LoVo (cell line): ENCODE results near the gene TOPBP1.
"Not testable (repeated sequence)": the region's sequence is repeated elsewhere in the genome, so short reads cannot be mapped to it uniquely, and the experiment has no call there.

ENCODE experiments used
- DNase-seq: peaks from one replicate; pipeline ENCODE4 v3.0.0-alpha.2; 2016; ENCODE audit warnings: low spot score

Gene TOPBP1

DNA sequence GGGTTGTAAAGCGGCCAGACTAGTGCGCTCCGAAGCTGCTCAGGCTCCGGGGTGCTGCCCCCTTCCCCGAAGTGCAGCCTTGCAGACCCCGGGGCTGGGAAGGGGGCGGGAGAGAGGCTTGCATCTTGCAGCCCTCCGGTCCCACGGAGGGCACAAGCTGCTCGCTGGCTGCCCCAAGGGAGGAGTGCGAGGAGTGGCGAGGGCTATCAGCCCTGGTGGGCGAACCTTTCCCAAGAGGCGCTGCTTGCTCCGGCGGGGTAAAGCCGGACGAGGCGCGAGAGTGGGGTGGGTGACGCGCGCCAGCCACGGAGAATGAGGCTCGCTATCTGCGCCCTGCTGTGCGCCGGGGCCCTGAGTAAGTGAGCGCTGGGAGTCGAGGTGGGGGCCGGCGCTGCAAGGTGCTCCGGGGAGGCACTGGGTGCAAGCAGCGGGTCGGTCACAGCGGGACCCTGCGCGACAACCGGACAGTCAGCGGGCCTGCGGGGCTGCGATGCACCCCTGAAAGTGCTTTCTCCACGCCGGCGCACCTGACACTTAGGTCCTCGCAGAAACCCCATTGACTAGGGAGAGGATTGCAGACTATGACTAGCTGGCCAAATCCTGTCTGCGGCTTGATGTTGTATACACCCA lies 12.7 kb upstream of the TOPBP1 start:
- DNase-seq: no peak

DNA sequence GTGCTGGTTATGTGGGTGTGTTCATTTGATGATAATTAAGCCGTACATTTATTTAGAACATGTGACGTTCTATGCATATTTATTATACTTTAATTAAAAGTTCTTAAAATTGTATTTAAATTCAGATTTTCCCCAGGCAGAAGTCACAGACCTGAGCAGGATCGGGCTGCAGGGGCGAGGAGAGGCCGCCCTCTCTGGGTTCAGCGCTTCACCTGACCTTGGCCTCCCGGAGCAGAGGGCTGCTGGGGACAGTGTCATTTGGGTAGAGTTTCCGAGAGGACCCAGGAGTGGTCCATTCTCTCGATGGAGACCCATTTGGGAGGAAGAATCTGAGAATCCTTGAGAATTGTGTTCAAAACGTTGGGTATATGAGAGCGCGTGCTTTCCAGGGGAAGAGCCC lies 12.0 kb upstream of the TOPBP1 start:
- no peak for DNase-seq

DNA sequence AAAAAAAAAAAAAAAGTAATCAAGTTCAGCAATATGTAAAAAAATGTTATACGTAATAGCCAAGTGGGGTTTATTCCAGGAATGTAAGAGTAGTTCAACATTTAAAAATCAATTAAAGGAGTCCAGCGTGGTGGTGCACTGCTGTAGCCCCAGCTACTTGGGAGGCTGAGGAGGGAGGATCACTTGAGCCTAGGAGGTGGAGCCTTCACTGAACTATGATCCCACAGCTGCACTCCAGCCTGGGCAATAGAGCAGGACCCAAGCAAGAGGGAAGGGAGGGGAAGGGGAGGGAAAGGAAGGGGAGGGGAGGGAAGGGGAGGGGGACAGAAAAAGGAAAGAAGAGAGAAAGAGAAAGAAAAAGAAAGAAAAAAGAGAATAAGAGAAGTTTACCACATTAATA lies 10.7 kb upstream of the TOPBP1 start:
- DNase-seq: no peak

DNA sequence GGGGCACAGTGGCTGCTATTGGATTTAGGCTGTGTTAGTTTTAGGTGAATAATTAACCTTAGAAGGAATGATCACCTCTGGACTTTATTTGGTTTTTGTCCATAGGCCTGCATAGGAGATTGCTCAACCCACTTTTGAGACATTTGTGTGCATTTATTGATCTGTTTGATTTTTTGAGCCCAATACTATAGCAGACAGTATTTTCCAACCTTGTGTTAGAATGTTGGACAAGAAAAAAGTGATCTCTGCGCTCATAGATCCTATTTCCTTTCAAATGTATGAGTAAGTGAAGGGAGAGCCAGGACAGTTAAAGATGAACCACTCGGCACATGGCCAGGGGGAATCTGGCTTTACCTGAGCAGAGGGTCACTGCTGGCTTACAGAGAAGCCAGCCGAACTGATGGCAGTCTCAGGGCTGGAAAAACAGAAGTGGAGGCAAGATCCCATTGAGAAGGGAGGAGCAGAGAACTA lies 8.8 kb upstream of the TOPBP1 start:
- no peak for DNase-seq

DNA sequence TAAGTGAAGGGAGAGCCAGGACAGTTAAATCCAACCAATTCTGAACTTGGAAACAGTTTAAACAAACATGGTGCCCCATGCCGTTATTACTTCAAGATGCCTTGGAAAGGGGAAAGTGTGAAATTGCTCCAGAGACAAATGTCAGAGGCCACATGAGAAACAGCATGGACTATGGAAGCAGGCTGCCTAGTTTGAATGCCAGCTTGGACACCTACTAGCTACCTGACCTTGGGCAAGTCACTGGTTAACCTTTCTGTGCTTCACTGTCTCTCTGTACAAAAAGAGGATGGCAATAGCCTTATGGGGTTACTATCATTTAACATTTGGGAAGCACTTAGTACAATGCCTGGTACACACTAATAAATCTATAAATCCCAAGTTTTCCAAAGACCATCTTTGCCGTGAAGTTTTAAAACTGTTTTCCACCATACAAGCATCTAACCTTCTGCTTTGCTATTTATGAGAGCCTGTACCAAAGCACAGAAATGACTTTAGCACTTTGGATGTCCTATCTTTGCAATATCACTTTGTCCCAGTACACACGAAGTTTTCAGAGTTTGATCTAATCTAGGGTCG lies 8.3 kb upstream of the TOPBP1 start:
- DNase-seq: no peak

DNA sequence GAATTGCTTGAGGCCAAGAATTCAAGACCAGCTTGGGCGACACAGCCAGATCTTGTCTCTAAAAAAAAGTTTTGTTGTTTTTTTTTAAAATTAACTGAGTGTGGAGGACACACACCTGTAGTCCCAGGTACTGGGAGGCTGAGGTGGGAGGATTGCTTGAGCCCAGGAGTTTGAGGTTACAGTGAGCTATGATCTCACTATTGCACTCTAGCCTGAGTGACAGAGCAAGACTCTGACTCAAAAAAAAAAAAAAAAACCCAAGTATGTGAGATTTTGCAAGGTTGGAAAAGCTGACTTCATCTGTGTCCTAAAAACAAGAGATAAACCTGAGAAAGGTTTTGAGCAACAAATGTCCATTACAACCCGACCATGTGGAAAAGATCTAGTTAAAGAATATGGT lies 5.4 kb upstream of the TOPBP1 start:
- no peak for DNase-seq

DNA sequence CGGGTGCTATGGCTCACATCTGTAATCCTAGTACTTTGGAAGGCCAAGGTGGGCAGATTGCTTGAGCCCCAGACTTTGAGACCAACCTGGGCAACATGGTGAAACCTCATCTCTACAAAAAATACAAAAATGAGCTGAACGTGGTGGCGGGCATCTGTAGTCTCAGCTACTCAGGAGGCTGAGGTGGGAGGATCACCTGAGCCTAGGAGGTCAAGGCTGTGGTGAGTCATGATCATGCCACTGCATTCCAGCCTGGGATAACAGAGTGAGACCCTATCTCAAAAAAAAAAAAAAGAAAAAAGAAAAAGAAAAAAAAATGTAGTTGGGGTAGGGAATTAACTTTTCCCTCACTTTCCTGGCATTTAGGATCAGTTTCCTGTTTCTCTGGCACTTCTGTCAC lies 3.4 kb upstream of the TOPBP1 start:
- DNase-seq: not testable (repeated sequence)

DNA sequence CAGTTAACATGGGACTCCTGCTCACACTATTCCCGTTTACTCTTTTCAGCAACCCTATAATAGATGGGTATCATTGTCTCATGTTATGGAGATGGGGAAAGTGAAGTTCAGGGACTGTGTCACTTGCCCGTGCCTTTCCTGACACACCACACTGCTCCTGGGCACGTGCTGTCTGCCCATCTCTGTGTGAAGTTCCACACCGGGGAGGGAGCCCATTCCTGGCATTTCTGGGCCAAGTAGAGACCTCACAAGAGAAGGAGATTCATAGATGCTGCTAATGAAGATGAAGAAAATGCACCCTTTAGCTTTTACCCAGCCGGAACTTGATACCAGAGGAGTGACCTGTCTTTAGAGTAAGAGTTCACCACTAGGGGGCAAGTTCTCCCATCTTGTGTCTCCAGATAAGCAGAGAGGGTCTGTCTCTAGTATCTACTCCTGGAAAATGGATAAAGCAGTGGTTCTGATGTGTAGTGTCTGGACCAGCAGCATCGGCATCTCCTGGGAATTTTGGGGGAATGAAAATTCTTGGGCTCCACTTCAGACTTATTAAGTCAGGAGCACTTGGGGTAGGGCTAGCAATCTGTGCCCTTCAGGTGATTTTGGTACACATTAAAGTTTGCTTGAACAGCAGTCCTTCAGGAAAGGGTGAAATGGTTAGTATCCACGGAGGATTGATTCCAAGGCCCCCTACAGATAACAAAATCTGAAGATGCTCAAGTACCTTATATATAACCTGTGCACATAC lies 2.0 kb upstream of the TOPBP1 start:
- DNase-seq: peak; percentile 57

DNA sequence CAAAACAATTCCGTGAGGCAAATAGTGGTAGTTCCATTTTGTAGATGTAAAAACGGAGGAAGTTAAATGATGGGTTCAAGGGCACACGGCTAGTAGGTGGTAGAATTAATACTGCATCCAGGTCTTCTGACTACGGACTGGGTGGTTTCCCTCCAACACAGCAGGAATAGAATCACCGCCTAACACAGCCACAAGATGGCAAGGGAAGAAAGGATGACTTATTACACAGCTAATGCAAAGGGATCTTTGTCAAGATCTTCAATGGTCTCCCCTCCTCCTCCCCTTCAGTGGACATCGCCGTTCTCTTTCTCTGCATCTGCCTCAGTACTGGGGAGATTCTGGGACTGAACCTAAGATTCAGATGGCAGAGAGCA lies 524 bp upstream of the TOPBP1 start:
- DNase-seq: peak; percentile 30

DNA sequence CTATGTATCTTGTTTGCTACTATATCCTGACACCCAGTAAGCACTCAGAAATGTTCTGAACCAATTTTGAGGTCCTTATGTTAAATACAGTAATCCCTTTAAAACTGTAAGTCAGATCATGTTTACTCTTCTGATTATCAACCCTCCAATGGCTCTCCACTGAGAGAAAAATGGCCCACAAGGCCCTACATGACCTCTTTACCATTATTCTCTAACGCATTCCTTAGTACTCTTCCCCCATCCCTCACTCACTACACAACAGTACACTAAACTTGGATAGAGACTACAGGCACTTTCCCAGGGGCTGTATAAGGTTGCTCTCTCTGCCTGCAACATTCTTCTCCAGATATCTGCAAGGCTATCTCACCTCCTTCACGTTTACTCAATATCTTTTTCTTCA lies 1.9 kb downstream of the TOPBP1 start:
- DNase-seq: no peak

DNA sequence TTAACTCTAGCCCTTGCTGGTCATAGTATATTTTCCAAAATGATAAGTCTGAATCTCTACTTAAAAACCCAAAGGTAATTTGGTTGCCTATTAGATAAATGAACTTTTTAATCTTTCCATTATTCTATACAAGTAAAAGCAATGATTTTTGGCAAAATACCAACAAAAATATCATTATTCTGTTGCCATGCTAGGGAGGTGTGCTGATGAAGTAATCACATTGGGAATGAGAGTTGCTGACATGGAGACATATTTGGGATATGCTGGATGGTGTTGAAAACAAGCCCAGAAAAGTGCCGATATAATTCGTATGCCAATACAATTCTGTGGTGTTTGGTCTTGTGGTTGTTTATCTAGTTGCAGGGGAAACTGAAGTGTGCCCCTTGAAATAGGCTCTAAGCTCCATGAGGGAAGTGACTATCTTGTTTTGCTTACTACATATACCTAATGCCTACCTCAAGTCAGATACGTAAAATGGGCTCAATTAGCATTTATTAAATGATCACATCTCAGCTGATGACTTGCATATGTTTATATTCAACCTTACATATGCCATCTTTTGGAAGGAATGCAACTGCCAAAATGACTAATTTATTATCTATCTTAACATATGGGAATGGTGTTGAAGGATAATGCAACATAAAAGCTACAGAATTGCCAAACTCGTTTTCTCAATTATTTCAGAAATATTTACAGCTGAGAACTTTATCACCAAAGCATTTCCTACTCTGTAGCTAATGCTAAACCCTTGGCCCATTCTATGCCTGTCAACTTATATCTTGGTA lies 5.8 kb downstream of the TOPBP1 start:
- no peak for DNase-seq

DNA sequence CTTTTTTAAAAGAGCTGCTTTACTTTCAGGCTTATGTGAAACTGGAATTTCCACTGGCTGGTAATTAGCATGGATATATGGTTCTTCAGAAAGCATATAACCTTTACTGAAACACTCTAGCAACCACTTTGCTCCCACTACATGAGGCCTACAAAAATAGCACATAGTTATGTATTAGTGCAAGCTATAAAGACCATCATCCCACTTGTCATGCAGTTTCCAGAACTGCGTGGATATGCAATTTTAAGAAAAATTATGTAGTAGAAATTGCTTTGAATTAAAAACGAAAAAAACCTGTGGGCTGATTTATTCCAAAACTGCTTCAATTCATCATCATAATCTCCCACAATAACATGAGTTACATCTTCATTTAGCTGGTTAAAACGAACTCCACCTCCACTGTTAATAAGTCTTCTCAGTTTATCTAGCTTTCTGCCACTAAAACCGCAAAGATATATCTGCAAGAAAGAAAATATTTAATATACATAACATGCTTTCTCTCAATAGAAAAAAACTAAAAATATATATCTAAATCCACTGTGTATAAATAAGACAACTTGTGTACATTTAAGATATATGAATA lies 12.2 kb downstream of the TOPBP1 start:
- no peak for DNase-seq

DNA sequence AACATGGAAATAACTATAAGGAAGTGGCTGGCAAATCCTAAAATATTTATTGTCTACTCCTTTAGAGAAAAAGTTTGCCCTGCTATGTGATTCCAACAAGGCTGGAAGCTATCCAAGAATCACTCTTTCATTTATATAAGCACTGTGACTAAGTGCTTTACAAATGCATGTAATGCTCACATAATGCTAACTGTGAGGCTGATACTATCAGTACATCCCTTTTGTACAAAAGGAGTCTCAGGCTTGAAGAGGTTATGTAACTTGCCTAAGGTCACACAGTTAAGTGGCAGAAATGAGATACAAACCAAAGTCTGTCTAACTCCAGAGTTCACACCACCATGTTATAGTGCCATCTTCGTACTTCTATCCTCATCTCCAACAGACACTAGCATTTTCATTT lies 17.0 kb downstream of the TOPBP1 start:
- no peak for DNase-seq

DNA sequence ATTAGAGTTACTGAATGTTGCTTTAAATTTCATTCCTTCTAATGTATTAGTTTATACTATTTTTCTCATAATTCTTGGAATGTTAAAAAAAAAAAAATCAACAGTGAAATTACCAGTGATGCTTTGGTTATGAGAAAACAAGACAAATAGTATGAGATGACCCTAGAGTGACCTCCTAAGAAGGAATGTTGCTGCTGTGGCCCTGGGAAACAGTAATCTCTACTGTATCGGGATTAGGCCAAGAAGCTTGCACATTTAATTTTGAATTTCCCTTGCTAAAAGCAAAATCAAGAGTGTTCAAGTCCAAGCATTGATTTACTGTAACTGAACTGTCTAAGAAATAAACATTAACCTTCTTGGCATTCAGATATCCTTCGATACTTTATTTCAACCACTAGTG lies 18.1 kb downstream of the TOPBP1 start:
- no peak for DNase-seq

DNA sequence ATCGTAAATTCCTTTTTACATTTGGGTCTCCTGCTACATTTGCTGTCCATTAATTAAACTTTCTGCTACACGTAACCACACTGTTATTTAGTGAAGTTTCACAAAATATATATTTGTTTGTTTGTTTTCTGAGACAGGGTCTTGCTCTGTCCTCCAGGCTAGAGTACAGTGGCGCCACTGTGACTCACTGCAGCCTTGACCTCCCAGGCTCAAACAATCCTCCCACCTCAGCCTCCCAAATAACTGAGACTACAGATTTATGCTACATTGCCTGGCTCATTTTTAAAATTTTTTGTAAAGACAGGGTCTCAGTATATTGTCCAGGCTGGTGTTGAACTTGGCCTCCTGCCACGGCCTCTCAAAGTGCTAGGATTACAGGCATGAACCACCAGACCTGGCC lies 20.5 kb downstream of the TOPBP1 start:
- no peak for DNase-seq

DNA sequence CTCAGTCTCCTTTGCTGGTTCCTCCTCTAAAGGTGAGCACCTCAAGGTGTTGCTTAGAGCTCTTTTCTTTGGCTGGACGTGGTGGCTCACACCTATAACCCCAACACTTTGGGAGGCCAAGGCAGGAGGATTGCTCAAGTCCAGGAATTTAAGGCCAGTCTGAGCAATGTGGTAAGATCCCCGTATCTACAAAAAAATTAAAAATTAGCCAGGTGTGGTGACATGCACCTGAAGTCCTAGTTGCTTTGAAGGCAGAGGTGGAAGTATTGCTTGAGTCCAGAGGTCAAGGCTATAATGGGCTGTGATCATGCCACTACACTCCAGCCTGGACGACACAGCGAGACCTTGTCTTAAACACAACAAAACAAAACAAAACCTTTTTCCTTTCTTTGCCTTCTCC lies 28.3 kb downstream of the TOPBP1 start:
- no peak for DNase-seq

DNA sequence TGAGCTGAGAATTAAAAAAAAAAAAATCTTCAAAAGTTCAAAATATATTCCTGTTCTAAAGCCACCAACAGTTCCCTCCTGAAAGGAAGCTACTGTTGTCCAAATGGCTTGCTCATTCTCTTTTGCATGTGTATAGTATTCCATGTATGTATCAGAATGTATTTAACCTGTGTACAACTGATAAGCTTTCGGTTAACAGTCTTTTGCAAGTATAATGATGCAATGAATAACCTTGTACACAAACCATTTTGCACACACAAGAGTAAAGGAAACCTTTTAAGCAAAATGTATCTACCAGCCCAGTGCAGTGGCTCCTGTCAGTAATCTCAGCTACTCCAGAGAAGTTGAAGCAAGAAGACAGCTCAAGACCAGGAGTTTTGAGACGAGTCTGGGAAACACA lies 32.6 kb downstream of the TOPBP1 start:
- DNase-seq: no peak

DNA sequence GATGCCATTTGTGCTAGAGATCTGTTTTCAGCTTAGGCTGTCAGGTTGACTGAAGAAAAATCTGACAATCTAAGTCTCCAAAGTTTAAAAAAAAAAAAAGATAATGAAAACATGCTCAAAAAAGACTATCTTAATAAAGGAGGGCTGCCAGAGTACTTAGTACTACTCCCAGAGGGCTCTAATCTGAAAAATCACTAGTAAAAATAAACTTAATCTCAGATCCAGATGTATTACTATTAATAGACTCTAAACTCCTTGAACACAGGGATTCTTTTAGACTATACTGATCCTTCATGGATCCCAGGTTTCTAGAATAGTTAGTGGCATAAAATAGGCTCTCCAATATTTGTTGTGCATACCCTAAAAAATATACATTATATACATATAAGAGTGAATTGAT lies 34.0 kb downstream of the TOPBP1 start:
- no peak for DNase-seq

DNA sequence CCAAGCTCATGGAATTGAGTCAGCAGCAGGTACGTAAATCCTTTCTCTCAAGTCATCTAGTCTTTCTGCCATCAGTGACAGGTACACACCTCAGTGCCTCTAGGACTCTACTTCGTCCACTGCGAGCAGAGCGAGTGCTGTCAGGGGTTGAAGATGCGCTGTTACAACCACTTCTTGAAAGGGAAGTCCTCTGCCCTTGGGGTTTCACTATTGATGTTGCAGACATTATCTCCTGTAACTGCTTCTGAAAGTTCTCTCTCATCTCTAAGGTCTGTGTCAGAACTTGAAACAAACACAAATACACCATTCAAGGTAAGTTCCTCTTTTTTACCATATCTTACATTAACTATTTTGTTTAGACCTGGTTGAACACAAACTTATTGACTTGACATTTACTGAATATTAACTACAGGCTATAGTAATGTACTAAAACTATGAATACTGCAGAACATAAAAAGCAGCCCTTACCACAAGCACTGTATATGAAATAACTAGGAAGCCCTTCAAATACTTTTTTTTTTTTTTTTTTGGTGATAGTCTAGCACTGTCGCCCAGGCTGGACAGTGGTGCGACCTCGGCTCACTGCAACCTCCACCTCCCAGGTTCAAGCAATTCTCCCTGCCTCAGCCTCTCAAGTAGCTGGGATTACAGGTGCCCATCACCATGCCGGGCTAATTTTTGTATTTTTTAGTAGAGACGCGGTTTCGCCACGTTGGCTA lies 41.5 kb downstream of the TOPBP1 start:
- no peak for DNase-seq

DNA sequence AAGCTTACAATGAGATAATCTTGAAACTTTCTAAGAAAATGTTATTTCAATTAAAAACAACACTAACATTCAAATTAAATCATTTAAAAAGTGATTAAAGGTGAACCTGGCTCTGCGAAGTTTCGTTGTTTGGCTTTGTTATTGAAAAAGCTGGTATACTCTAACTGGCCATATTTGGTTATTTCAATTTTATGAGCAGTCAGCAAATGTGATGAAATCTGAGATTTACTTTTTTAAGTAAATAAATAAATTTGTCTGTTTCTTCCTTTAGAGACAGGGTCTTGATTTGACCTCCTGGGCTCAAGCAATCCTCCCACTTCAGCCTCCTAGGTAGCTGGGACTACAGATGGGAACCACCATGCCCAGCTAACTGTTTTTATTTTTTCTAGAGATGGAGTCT lies 50.2 kb downstream of the TOPBP1 start:
- DNase-seq: no peak

DNA sequence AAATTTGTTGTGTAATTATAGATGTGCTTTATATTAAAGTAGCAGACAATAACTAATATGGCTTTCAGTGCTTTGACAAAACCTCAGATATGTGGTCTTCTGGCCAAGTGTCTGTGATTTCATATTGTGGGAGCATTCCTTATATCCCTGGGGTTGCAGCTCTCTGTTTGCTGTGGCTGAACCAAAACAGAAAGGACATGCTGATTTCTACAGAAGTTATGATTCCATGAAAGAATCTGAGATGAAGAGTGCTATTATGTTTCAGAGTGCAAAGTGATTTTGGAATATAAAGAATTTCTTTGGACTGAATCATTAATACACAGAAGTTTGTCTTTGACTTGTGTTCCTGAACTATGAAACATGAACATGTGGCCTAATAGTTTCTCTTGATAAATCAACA lies 51.7 kb downstream of the TOPBP1 start:
- DNase-seq: no peak

DNA sequence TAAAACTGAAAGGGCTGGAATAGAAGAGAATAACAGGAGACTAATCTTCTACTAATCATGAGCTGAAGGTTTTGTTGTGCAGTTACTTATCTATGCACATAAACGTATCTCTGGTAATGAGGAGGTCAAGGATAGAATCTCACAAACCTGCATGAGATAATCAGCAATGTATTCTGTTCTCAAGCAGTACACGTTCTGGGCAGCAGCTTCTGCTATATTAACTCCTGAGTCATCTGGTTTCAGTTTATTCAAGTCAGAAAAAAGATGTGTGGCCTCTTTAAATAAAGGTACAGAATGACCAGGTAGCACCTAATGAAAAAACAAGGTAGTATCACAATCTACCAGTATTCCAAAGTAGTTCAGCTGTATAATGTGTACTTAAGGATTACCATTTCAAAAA lies 53.4 kb downstream of the TOPBP1 start:
- no peak for DNase-seq
